ENCODE measurements around the gene ANKFN1. TPM values are rescaled to one million over a fixed set of nuclear protein-coding genes. Genes with fewer than 3 reads are reported as not detected.

ANKFN1 gene
- total RNA-seq, 1 experiment from 2014 or later = not detected

GRCh38 chr17:56173026-56173425, 19.8 kb downstream of the ANKFN1 start:
- H3K9ac ChIP-seq (ENCODE audit: extremely low read depth, insufficient read length, low read length) = no peak overlapping the region
- no peak overlapping the region for H3K27ac Mint-ChIP-seq
- no peak for DNase-seq
- H3K23ac ChIP-seq (ENCODE audit: insufficient read length, low read depth, low read length) = no peak overlapping the region
- H2BK15ac ChIP-seq (ENCODE audit: low read depth, low read length) = no peak overlapping the region
- no peak overlapping the region for H3K56ac ChIP-seq (ENCODE audit: insufficient read length, low read depth, low read length)
- no peaks in the 10 kb centered on the region for H3K27me3 ChIP-seq (ENCODE audit: insufficient read depth, low read length)
- H3K4me1 Mint-ChIP-seq = peaks cover 25 to 38% of the 10 kb centered on the region in 2 experiments
- no peaks in the 10 kb centered on the region; the same call in 1 of the 2 replicates for H3K4me1 ChIP-seq (ENCODE audit: insufficient read depth, low read length)
- no peaks in the 10 kb centered on the region for H3K23me2 ChIP-seq (ENCODE audit: insufficient read length, low read depth, low read length, poor library complexity, severe bottlenecking)
- TF ChIP-seq, protein P1, sequence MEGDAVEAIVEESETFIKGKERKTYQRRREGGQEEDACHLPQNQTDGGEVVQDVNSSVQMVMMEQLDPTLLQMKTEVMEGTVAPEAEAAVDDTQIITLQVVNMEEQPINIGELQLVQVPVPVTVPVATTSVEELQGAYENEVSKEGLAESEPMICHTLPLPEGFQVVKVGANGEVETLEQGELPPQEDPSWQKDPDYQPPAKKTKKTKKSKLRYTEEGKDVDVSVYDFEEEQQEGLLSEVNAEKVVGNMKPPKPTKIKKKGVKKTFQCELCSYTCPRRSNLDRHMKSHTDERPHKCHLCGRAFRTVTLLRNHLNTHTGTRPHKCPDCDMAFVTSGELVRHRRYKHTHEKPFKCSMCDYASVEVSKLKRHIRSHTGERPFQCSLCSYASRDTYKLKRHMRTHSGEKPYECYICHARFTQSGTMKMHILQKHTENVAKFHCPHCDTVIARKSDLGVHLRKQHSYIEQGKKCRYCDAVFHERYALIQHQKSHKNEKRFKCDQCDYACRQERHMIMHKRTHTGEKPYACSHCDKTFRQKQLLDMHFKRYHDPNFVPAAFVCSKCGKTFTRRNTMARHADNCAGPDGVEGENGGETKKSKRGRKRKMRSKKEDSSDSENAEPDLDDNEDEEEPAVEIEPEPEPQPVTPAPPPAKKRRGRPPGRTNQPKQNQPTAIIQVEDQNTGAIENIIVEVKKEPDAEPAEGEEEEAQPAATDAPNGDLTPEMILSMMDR (conservative IDR thresholded peaks at IDR 0.05) = no peak
- no peak overlapping the region for H2BK20ac ChIP-seq (ENCODE audit: low read depth, low read length, poor library complexity, severe bottlenecking)
- no peak overlapping the region for H2AK5ac ChIP-seq (ENCODE audit: insufficient read length, low read length)
- H3K14ac ChIP-seq (ENCODE audit: insufficient read depth, low read length) = no peak overlapping the region
- no peak overlapping the region for H3T11ph ChIP-seq (ENCODE audit: low read length)
- no peak overlapping the region for H2BK12ac ChIP-seq (ENCODE audit: insufficient read length, low read depth, low read length)
- H3K79me1 ChIP-seq (ENCODE audit: insufficient read depth, low read depth, low read length, poor library complexity, severe bottlenecking) = no peaks in the 10 kb centered on the region
- H2AFZ ChIP-seq (ENCODE audit: low read length) = no peak overlapping the region
- H3K9me3 Mint-ChIP-seq = no peaks in the 10 kb centered on the region
- no peak overlapping the region for H2BK120ac ChIP-seq (ENCODE audit: low read depth, low read length, poor library complexity, severe bottlenecking)
- no peak overlapping the region for H3K4ac ChIP-seq (ENCODE audit: low read depth, low read length)
- H3K79me2 ChIP-seq (ENCODE audit: insufficient read depth, low read length) = no peaks in the 10 kb centered on the region
- no peak overlapping the region for H2BK5ac ChIP-seq (ENCODE audit: insufficient read length, low read length)
- no CpG with 5 or more reads among the region's 1 CpG for WGBS (ENCODE audit: extremely low coverage, insufficient read length, low lambda C conversion rate)
- H3K18ac ChIP-seq (ENCODE audit: insufficient read length, low read depth, low read length) = no peak overlapping the region
- no peak overlapping the region for H3K27ac ChIP-seq (ENCODE audit: insufficient read length, low read depth, low read length)
- H4K5ac ChIP-seq (ENCODE audit: insufficient read length, low read depth, low read length) = no peak overlapping the region
- H4K91ac ChIP-seq (ENCODE audit: insufficient read length, low read depth, low read length) = no peak overlapping the region
- no peaks in the 10 kb centered on the region for H3K27me3 Mint-ChIP-seq (ENCODE audit: low read depth)
- no peaks in the 10 kb centered on the region for H3K9me3 ChIP-seq (ENCODE audit: control insufficient read depth, low read depth, low read length)
- H3K4me3 Mint-ChIP-seq = no peak overlapping the region
- H3K36me3 Mint-ChIP-seq (ENCODE audit: insufficient read depth in 1 of 3, low read depth in 3 of 3) = no peaks in the 10 kb centered on the region
- H3K4me2 ChIP-seq (ENCODE audit: insufficient read depth, insufficient read length, low read length) = no peak overlapping the region
- H4K8ac ChIP-seq (replicated peaks; ENCODE audit: insufficient read length, low read depth, low read length) = no peak overlapping the region
- H4K20me1 ChIP-seq (ENCODE audit: control insufficient read depth, insufficient read depth, insufficient read length) = no peaks in the 10 kb centered on the region
